Measurements from ENCODE around the gene PSMB1. TPM values are rescaled to one million over a fixed set of nuclear protein-coding genes. Genes with fewer than 3 reads are reported as not detected.

Gene PSMB1
- total RNA-seq, 4 donors from 2014 or later, result 340 to 380 (median 357) TPM

DNA sequence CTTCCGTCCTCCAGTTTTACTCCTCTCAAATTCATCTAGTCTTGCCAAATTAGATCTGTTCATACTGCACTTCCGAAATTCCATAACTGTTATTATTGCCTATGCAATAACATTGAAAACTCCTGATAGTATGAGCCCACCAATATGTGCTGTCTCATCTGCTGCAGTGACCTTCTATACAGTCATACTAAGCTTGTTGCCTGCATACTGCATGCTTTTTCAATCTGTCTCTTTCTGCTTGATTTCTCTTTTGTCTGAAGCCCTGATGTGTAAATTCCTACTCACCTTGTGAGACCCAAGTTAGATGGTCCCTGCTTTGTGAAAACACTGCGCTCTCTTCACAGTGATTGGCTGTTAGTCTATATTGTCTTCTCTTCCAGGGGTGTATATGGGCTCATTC lies 2.2 kb upstream of the PSMB1 start:
- TF ChIP-seq POLR2A (IDR thresholded peaks at IDR 0.05), result no peak
- TF ChIP-seq, protein P1, sequence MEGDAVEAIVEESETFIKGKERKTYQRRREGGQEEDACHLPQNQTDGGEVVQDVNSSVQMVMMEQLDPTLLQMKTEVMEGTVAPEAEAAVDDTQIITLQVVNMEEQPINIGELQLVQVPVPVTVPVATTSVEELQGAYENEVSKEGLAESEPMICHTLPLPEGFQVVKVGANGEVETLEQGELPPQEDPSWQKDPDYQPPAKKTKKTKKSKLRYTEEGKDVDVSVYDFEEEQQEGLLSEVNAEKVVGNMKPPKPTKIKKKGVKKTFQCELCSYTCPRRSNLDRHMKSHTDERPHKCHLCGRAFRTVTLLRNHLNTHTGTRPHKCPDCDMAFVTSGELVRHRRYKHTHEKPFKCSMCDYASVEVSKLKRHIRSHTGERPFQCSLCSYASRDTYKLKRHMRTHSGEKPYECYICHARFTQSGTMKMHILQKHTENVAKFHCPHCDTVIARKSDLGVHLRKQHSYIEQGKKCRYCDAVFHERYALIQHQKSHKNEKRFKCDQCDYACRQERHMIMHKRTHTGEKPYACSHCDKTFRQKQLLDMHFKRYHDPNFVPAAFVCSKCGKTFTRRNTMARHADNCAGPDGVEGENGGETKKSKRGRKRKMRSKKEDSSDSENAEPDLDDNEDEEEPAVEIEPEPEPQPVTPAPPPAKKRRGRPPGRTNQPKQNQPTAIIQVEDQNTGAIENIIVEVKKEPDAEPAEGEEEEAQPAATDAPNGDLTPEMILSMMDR (IDR thresholded peaks at IDR 0.05 in 4 of 5, conservative IDR thresholded peaks at IDR 0.05 in 1 of 5), result no peak
- peak overlapping the region; percentile 75 to 95 (median 80) for H3K4me3 ChIP-seq
- no peak for DNase-seq
- peaks cover 0 to 19% of the 10 kb centered on the region in 2 donors for H3K36me3 ChIP-seq
- peak overlapping the region; percentile 93 to 98 (median 94) for H3K27ac ChIP-seq
- in situ Hi-C loops (cut with MboI; ENCODE audit: low sequenced_read_pairs in 4 of 4), result loop anchor here in 3 of 4 donors (10.0 kb wide), 1 partner anchor 801 kb away; the partner anchor contains the start of genes DYNLT2 (in 3 of the 3) and ERMARD (in 3 of the 3)
- no peaks in the 10 kb centered on the region for H3K27me3 ChIP-seq
- ATAC-seq, result no peak
- H3K4me1 ChIP-seq, result peaks cover 34 to 40% of the 10 kb centered on the region in 2 donors
- no peaks in the 10 kb centered on the region for H3K9me3 ChIP-seq
- intact Hi-C loops (cut with DNase I; ENCODE audit: low total_unique reads), result loop anchor here (10.0 kb wide), 1 partner anchor 831 kb away; the partner anchor contains the start of gene PHF10

DNA sequence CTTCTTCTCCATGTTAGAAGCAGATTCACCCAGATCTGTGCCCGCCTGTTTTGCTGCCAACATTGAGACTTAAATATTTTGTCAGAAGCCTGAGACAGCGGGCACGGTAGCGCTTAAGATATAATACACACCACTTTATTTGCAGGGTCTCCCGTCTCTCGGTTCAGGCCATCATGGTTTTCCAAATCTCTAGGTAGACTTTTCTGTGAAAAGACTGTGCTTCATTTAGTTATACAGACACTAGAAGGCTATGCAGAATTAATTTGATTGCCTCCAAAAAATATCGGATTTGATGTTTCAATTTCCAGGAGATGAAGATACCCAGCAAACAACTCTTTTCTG lies 1.7 kb upstream of the PSMB1 start:
- Histone ChIP-seq H3K4me3 (peak overlapping the region; percentile 75 to 95 (median 80)), H3K9me3 (no peaks in the 10 kb centered on the region), H3K36me3 (peaks cover 0 to 17% of the 10 kb centered on the region in 2 donors), H3K4me1 (peaks cover 39 to 45% of the 10 kb centered on the region in 2 donors), H3K27ac (peak overlapping the region; percentile 93 to 98 (median 94)), H3K27me3 (no peaks in the 10 kb centered on the region)
- intact Hi-C loops (cut with DNase I; ENCODE audit: low total_unique reads) (loop anchor here (1.0 to 10.0 kb wide), 3 partner anchors 30 to 830 kb away; partner anchors contain the start of genes DYNLT2, ERMARD, PDCD2 and PHF10), in situ Hi-C loops (cut with MboI; ENCODE audit: low sequenced_read_pairs in 4 of 4) (loop anchor here in 3 of 4 donors (10.0 kb wide), 1 partner anchor 800 kb away; the partner anchor contains the start of genes DYNLT2 (in 3 of the 3) and ERMARD (in 3 of the 3))
- no peak for DNase-seq
- ATAC-seq, result no peak
- TF ChIP-seq, protein P1 (IDR thresholded peaks at IDR 0.05 in 4 of 5, conservative IDR thresholded peaks at IDR 0.05 in 1 of 5), result no peak
- TF ChIP-seq POLR2A (IDR thresholded peaks at IDR 0.05), result no peak

DNA sequence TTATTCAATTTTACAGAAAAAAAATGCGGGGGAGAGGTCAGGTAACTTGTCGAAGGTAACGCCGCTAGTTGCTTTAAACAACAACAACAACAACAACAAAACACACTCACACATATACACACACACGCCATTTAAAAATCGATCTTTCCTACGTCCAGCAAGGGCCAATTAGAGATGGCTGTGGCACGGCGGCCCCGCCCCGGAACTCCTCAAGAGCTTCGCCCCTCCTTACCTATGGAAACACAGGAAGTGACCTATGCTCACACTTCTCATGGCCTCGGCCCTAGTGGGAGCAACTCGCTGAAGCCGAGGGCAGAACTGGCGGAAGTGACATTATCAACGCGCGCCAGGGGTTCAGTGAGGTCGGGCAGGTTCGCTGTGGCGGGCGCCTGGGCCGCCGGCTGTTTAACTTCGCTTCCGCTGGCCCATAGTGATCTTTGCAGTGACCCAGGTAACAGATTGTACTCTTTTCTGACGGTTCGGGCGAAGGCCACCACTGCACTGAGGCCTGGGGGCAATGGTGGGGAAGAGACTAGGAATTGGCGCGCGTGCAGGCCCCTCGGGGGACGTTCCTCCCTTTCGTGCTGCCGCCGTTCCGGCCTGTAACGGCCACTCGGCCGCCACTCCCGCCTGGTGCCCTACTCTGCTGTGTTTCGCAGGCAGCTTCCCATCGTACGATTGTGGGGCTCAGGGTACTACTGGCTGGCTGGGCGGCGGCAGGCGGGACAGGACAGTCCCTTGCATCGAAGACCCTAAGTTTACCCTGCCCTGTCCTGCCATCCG lies 1.1 kb upstream of the PSMB1 start, which contains the start of gene TBP:
Gene TBP, plus strand, starts transcription at position 357 of the 783 bp plus-strand sequence. CDS start 2,661 bp downstream, outside the sequence.
- ATAC-seq, result peak; percentile 91 to 92
- H3K27me3 ChIP-seq, result no peaks in the 10 kb centered on the region
- no peaks in the 10 kb centered on the region for H3K9me3 ChIP-seq
- TF ChIP-seq, protein P1 (IDR thresholded peaks at IDR 0.05 in 4 of 5, conservative IDR thresholded peaks at IDR 0.05 in 1 of 5), result no peak
- peak; percentile 37 to 71 for TF ChIP-seq POLR2A (IDR thresholded peaks at IDR 0.05)
- peaks cover 0 to 14% of the 10 kb centered on the region in 2 donors for H3K36me3 ChIP-seq
- peaks cover 45 to 51% of the 10 kb centered on the region in 2 donors for H3K4me1 ChIP-seq
- in situ Hi-C loops (cut with MboI; ENCODE audit: low sequenced_read_pairs in 4 of 4), result loop anchor here in 3 of 4 donors (10.0 kb wide), 1 partner anchor 799 kb away; the partner anchor contains the start of genes DYNLT2 (in 3 of the 3) and ERMARD (in 3 of the 3)
- peak within 1 kb of the TSS; percentile 75 to 95 (median 80) for H3K4me3 ChIP-seq
- peak; percentile 98 to 99 for DNase-seq
- intact Hi-C loops (cut with DNase I; ENCODE audit: low total_unique reads), result loop anchor here (1.0 to 10.0 kb wide), 3 partner anchors 30 to 829 kb away; partner anchors contain the start of genes DYNLT2, ERMARD, PDCD2 and PHF10
- peak within 1 kb of the TSS; percentile 93 to 98 (median 94) for H3K27ac ChIP-seq

DNA sequence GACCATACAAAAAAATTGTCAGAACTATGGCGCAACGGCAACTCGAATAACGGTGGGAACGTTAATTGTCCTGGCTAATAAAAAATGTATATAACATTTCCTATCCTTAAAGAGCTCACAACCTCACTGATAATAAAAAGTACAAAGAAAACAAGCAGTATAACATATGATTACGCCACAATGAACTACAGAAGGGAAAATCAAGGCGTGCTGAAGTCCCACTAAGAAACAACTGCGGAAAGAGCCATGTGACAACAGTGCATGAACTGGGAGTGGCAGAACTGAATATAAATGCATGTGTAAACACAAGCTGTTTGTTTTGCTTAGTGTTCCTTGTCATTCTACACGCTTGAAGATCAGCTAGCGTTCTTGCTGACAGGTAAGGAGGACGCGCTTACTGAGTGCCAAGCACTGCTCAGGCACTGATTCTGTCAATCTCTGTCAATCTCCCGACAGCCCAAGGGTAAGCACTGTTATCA lies 466 bp upstream of the PSMB1 start:
- Histone ChIP-seq H3K4me3 (peak overlapping the region; percentile 75 to 95 (median 80)), H3K27me3 (no peaks in the 10 kb centered on the region)
- in situ Hi-C loops (cut with MboI; ENCODE audit: low sequenced_read_pairs in 4 of 4), result loop anchor here in 3 of 4 donors (10.0 kb wide), 1 partner anchor 799 kb away; the partner anchor contains the start of genes DYNLT2 (in 3 of the 3) and ERMARD (in 3 of the 3)

More for the DNA sequence above, 466 bp upstream of the PSMB1 start:
- Histone ChIP-seq H3K36me3 (peaks cover 0 to 11% of the 10 kb centered on the region in 2 donors), H3K4me1 (peaks cover 51 to 57% of the 10 kb centered on the region in 2 donors), H3K9me3 (no peaks in the 10 kb centered on the region), H3K27ac (peak overlapping the region; percentile 93 to 98 (median 94))
- DNase-seq (peak in 1 of 2 donors; percentile 38), ATAC-seq (peak; percentile 69 to 70)
- intact Hi-C loops (cut with DNase I; ENCODE audit: low total_unique reads), result loop anchor here (1.0 to 10.0 kb wide), 3 partner anchors 31 to 829 kb away; partner anchors contain the start of genes DYNLT2, ERMARD, PDCD2 and PHF10
- no peak for TF ChIP-seq POLR2A (IDR thresholded peaks at IDR 0.05)
- TF ChIP-seq, protein P1 (IDR thresholded peaks at IDR 0.05 in 4 of 5, conservative IDR thresholded peaks at IDR 0.05 in 1 of 5), result no peak
